HepG2 (cell line): ENCODE data around the gene NAGA. TPM values are rescaled to one million over a fixed set of nuclear protein-coding genes. Genes with fewer than 3 reads are reported as not detected.

ENCODE experiments used
- ARID5B ChIP-seq: IDR thresholded peaks from 2 replicates; pipeline ENCODE4 v1.4.0; 2020; ENCODE audit warnings: mild to moderate bottlenecking, missing genetic modification reagents
- CERS6 ChIP-seq: sonication (generic); formaldehyde crosslinking; IDR thresholded peaks from 2 replicates; pipeline ENCODE4 v1.5.0; 2020; ENCODE audit warnings: missing genetic modification reagents
- DMAP1 ChIP-seq: IDR thresholded peaks from 2 replicates; pipeline ENCODE4 v1.6.1; 2016
- FIP1L1 ChIP-seq: fragments of 200-400 bp; formaldehyde crosslinking; IDR thresholded peaks from 2 replicates; pipeline ENCODE4 v1.6.1; 2018; ENCODE audit warnings: low read depth, mild to moderate bottlenecking, low read length, moderate library complexity, borderline replicate concordance; ENCODE audit not compliant: insufficient read depth
- HNRNPLL ChIP-seq: fragments of 200-400 bp; formaldehyde crosslinking; IDR thresholded peaks from 2 replicates; pipeline ENCODE4 v1.6.1; 2017; ENCODE audit warnings: mild to moderate bottlenecking, low read depth, low read length; ENCODE audit not compliant: poor library complexity, severe bottlenecking
- MNT ChIP-seq: fragments of 450-650 bp; IDR thresholded peaks from 2 replicates; pipeline ENCODE4 v1.6.1; 2016
- MXD3 ChIP-seq: IDR thresholded peaks from 2 replicates; pipeline ENCODE4 v1.6.1; 2016; ENCODE audit warnings: mild to moderate bottlenecking, missing biosample characterization, missing genetic modification reagents
- NFE2L1 ChIP-seq: sonication (generic); formaldehyde crosslinking; IDR thresholded peaks from 2 replicates; pipeline ENCODE4 v1.4.0; 2020; ENCODE audit warnings: missing genetic modification reagents, mild to moderate bottlenecking, borderline replicate concordance
- NKX3-1 ChIP-seq: sonication (generic); formaldehyde crosslinking; IDR thresholded peaks from 2 replicates; pipeline ENCODE4 v1.5.0; 2020; ENCODE audit warnings: missing genetic modification reagents
- SOX6 ChIP-seq, 2 experiments: fragments of 450-650 bp in 1 of 2; sonication (generic) in 1 of 2; formaldehyde crosslinking in 1 of 2; IDR thresholded peaks; 2 replicates each; pipeline versions ENCODE4 v1.4.0 to v1.6.1; 2017 to 2020; ENCODE audit warnings: antibody characterized with exemption in 1 of 2, mild to moderate bottlenecking in 1 of 2, missing genetic modification reagents in 1 of 2
- TGIF2 ChIP-seq: IDR thresholded peaks from 2 replicates; pipeline ENCODE4 v1.6.1; 2016; ENCODE audit warnings: control low read depth, missing compliant biosample characterization
- ZBTB21 ChIP-seq: sonication (generic); formaldehyde crosslinking; IDR thresholded peaks from 2 replicates; pipeline ENCODE4 v1.4.0; 2020; ENCODE audit warnings: missing genetic modification reagents
- ZBTB46 ChIP-seq: sonication (generic); formaldehyde crosslinking; IDR thresholded peaks from 2 replicates; pipeline ENCODE4 v1.4.0; 2020; ENCODE audit warnings: mild to moderate bottlenecking, missing genetic modification reagents, borderline replicate concordance
- ZNF101 ChIP-seq: sonication (generic); formaldehyde crosslinking; IDR thresholded peaks from 2 replicates; pipeline ENCODE4 v1.4.0; 2020; ENCODE audit warnings: mild to moderate bottlenecking, low read depth, missing genetic modification reagents, borderline replicate concordance
- ZNF337 ChIP-seq: sonication (generic); formaldehyde crosslinking; IDR thresholded peaks from 2 replicates; pipeline ENCODE4 v1.5.1; 2020; ENCODE audit warnings: missing genetic modification reagents, low read depth, mild to moderate bottlenecking, borderline replicate concordance
- ZNF382 ChIP-seq: sonication (generic); formaldehyde crosslinking; IDR thresholded peaks from 2 replicates; pipeline ENCODE4 v1.5.0; 2020; ENCODE audit warnings: missing genetic modification reagents, mild to moderate bottlenecking, borderline replicate concordance
- ZNF552 ChIP-seq: sonication (generic); formaldehyde crosslinking; IDR thresholded peaks from 2 replicates; pipeline ENCODE4 v1.9.0; 2022; ENCODE audit warnings: missing genetic modification reagents, mild to moderate bottlenecking, borderline replicate concordance
- ZNF792 ChIP-seq: IDR thresholded peaks from 2 replicates; pipeline ENCODE4 v1.6.1; 2016
- ZSCAN9 ChIP-seq: IDR thresholded peaks from 2 replicates; pipeline ENCODE4 v1.6.1; 2016; ENCODE audit warnings: borderline replicate concordance
- polyA plus RNA-seq, 8 experiments: library from polyadenylated mRNA; depleted of rRNA in 3 of 8; stranded (reverse) in 7 of 8; unstranded in 1 of 8; fragments of >200 nt; fragmentation: Illumina TruSeq in 4 of 8; extraction: Trizol in 4 of 8; gene quantifications; 2 replicates each; pipeline versions ENCODE4 v1.2.1 to v1.2.3, GENCODE V29; 2011 to 2016; ENCODE audit warnings: low read depth in 4 of 8, missing spikeins in 1 of 8, mixed read lengths in 1 of 8; ENCODE audit not compliant: insufficient read depth in 1 of 8
- total RNA-seq, 5 experiments: library from RNA; depleted of rRNA; stranded (reverse); fragments of >200 nt; fragmentation: Illumina TruSeq; extraction: Trizol; gene quantifications; 2 replicates each; pipeline ENCODE4 v1.2.3, GENCODE V29; 2016; ENCODE audit warnings: low read depth in 1 of 5

NAGA gene
- total and polyA plus RNA-seq, 2 of the 13 experiments (the other 11 are each of a cell fraction or from before 2014, with no cell fraction given): 15.1 to 23.4 TPM

- peak; percentile 51 for TF ChIP-seq ARID5B (CRISPR knock-in tag)
- TF ChIP-seq ZNF552 (CRISPR knock-in tag): no peak; the same call in 1 of the 2 replicates
- no peak for TF ChIP-seq SOX6 (IDR thresholded peaks at IDR 0.05)
- TF ChIP-seq SOX6 (CRISPR knock-in tag; IDR thresholded peaks at IDR 0.05): peak; percentile 55; the same call in 1 of the 2 replicates
- TF ChIP-seq CERS6 (CRISPR knock-in tag): no peak
- TF ChIP-seq ZBTB46 (CRISPR knock-in tag): no peak
- TF ChIP-seq ZNF101 (CRISPR knock-in tag): 0 out of 2 replicates have a peak, but pooled peaks have one; percentile 93
- TF ChIP-seq ZNF337 (CRISPR knock-in tag): peak; percentile 83; the same call in 1 of the 2 replicates
- TF ChIP-seq HNRNPLL: peak; percentile 77
- TF ChIP-seq ZBTB21 (CRISPR knock-in tag): no peak
- TF ChIP-seq ZSCAN9 (CRISPR knock-in tag): peak; percentile 83; the same call in 1 of the 2 replicates
- TF ChIP-seq DMAP1: peak; percentile 74; the same call in 1 of the 2 replicates
- peak; percentile 92; the same call in 1 of the 2 replicates for TF ChIP-seq ZNF792 (CRISPR knock-in tag)
- TF ChIP-seq NKX3-1 (CRISPR knock-in tag): peak; percentile 95; the same call in 1 of the 2 replicates
- no peak for TF ChIP-seq NFE2L1
- peak; percentile 80; the same call in 1 of the 2 replicates for TF ChIP-seq MXD3 (CRISPR knock-in tag)
- TF ChIP-seq ZNF382: no peak
- TF ChIP-seq TGIF2 (CRISPR knock-in tag): no peak
- TF ChIP-seq MNT: no peak
- no peak for TF ChIP-seq FIP1L1
Measured at GRCh38 chr22:42070517-42071422, at the start of gene NAGA (continued).
